AG09309 (cell line): ENCODE measurements around the gene CD22.

Source experiments
- DNase-seq: peaks from one replicate; pipeline ENCODE4 v3.0.0-alpha.2; 2010; ENCODE audit warnings: low read depth
- H3K4me3 ChIP-seq: 2 replicates; pipeline ENCODE4 v1.5.1; 2011; ENCODE audit warnings: mild to moderate bottlenecking, low read depth, low read length, moderate library complexity; ENCODE audit not compliant: control insufficient read depth
- TF ChIP-seq, protein P1 (sequence below): IDR thresholded peaks from 2 replicates; pipeline ENCODE4 v1.5.1; 2011; ENCODE audit warnings: mild to moderate bottlenecking, low read depth, low read length, inconsistent platforms; ENCODE audit not compliant: insufficient read depth, control insufficient read depth; ENCODE audit errors: missing control alignments

The CD22 gene

DNA sequence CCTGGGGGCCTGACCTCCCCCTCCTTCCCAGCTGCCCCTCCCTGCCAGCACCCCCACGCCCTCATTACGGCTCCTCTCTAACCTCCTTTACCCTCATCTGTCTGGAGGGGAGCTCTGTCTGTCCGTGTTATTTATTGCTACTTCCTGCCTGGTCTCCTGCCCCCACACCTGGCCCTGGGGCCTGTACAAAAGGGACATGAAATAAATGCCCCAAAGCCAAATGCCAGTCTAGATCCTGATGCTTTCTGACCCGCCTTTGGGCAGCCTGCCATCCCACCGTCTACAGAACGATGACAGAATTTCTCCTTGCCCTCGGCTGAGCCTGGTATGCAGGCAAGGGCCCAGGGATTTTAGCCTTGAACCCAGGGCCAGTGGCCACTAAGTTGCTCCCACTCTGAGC is 15.4 kb upstream of the CD22 start:
- H3K4me3 ChIP-seq: no peak overlapping the region
- no peak for DNase-seq
- TF ChIP-seq, protein P1, sequence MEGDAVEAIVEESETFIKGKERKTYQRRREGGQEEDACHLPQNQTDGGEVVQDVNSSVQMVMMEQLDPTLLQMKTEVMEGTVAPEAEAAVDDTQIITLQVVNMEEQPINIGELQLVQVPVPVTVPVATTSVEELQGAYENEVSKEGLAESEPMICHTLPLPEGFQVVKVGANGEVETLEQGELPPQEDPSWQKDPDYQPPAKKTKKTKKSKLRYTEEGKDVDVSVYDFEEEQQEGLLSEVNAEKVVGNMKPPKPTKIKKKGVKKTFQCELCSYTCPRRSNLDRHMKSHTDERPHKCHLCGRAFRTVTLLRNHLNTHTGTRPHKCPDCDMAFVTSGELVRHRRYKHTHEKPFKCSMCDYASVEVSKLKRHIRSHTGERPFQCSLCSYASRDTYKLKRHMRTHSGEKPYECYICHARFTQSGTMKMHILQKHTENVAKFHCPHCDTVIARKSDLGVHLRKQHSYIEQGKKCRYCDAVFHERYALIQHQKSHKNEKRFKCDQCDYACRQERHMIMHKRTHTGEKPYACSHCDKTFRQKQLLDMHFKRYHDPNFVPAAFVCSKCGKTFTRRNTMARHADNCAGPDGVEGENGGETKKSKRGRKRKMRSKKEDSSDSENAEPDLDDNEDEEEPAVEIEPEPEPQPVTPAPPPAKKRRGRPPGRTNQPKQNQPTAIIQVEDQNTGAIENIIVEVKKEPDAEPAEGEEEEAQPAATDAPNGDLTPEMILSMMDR: no peak

DNA sequence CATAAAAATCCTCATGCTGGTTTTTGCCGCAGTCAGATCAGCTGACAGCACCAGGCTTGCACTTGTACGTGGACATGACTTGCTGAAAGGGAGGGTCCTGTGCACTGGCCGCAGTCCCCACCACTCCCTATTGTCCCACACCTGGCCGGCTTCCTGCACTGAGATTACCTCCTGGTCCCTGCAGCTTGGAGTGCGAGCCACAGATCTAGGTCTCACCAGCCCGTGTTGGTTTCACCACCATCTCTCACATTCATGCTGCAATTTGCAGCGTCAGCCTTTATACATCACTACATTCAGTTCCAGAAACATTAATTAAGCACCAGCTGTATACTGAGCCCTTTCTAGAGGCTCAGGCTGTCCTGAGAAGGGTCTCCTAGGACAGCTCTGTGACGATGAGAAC is 15.0 kb upstream of the CD22 start:
- TF ChIP-seq, protein P1: no peak
- H3K4me3 ChIP-seq: no peak overlapping the region
- DNase-seq: no peak

DNA sequence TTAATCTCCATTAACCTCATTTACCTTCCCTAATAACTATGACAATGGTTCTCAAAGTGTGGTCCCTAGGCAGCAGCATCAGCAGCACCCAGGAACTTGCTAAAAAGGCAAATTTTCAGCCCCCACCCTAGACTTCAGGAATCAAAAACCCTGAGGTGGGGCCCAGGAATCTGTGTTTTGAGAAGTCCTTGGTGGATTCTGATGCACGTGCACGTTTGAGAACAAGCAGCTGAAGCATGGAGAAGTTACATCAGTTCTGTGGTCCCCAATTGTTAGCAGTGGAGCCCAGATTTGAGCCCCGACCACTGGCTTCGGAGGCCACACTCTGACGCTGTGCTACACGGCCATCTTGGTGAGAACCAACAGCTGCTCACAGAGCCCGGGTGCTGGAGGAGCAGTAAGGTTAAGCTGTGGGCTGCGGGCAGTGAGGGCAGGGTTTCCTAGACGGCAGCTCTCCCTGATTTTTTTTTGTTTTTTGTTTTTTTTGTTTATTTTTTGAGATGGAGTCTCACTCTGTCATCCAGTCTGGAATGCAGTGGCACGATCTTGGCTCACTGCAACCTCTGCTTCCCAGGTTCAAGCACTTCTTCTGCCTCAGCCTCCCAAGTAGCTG is 14.0 kb upstream of the CD22 start:
- no peak for DNase-seq
- H3K4me3 ChIP-seq: no peak overlapping the region
- TF ChIP-seq, protein P1: no peak

DNA sequence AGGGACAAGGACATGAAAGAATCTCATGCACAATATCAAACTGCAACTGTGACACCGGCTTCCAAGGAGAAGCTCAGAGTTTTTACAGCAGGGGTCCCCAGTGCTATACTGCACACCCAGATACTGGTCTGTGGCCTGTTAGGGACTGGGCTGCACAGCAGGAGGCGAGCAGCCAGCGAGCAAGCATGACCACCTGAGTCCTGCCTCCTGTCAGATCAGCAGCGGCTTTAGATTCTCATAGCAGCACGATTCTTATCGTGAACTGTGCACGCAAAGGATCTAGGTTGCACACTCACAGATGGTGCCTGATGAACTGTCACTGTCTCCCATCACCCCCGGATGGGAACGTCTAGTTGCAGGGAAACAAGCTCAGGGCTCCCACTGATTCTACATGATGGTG is 13.1 kb upstream of the CD22 start:
- H3K4me3 ChIP-seq: no peak overlapping the region
- TF ChIP-seq, protein P1: no peak
- DNase-seq: no peak

DNA sequence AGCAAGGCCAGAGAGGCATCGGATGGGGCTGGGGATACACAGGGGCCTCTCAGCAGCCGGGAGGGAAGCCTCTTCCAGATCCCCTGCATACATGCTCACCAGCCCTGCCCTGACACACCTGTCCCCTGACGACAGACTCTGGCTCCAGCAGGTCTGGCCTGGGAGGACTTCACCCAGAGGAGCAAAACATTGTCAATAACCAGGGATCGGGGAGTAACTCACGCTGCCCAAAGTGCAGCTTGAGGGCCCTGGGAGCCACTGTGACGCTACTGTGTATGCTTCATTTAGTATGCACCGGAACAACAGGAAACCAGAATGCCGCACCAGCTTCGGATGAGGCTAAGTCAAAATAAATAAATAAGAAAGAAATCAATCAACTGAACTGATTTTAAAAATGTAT is 12.4 kb upstream of the CD22 start:
- no peak overlapping the region for H3K4me3 ChIP-seq
- DNase-seq: no peak
- TF ChIP-seq, protein P1: no peak

DNA sequence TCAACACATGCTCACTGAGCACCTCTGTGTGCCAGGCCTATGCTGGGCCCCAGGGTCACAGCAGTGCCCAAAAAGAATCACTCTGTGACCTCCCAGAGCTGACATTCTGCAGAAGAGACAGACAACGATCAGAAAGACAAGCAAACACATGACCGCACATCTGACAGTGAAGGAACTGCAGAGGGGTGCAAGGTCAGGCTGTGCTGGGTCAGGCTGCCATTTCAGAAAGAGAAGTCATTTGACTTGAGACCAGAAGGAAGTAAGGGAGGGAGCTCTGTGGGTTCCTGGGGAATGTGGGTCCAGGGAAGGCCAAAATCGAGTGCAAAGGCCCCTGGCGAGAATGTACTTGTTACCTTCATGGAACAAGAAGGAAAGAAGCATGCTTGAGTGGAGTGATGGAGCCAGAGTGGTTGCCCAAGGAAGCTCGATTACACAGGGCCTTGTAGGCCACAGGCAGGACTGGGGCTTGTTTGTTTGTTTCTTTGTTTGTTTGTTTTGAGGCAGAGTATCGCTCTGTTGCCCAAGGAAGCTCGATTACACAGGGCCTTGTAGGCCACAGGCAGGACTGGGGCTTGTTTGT is 11.4 kb upstream of the CD22 start:
- no peak for DNase-seq
- no peak overlapping the region for H3K4me3 ChIP-seq

More for the DNA sequence above, 11.4 kb upstream of the CD22 start:
- TF ChIP-seq, protein P1: no peak
